GM19372 (cell line): Measurements from ENCODE around the gene TECPR1.
A peak's percentile ranks its signal among the peaks of the same experiment; 100 is the strongest.

ENCODE experiments used
- ATAC-seq: cut with Tn5 transposase; IDR thresholded peaks from one replicate; pipeline ENCODE4 v1.9.1; 2021; ENCODE audit warnings: mild to moderate bottlenecking, low read depth, moderate library complexity; ENCODE audit not compliant: unreplicated experiment

Gene TECPR1

GRCh38 chr7:98170966-98171365 is 81.1 kb downstream of the TECPR1 start:
- ATAC-seq, result no peak

DNA sequence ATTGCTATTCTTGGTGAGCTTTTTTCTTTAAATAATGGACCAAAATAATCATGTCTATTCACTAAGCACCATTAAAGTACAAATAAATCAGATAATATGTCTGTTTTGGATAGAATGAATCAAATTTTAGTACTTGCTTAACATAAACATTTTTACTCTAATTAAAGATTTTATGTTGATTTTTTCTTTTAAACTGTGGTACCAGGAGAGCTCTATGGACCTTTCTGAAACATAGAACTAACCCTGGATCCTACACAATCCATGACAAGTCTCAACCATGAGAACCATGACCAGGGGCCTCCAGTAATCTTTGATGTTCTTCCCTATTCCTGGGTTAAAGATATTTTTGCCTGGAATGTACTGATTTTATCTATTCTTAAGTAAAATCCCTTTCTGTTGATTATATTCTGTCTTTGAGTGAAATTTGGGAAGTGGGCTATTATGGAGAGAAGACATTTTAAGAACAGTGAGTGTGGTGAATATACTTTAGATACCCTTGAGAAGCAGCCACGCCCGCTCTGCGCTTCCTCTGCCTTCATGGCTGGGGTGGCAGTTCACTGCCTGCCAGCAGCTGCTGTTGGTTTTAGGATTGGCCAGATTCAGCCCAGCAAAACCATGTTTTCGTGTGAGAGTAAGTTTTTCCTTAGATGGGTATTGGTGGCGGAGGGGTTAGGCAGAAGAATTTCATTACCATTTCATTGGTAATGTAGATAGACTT is 83.0 kb downstream of the TECPR1 start:
- no peak for ATAC-seq

DNA sequence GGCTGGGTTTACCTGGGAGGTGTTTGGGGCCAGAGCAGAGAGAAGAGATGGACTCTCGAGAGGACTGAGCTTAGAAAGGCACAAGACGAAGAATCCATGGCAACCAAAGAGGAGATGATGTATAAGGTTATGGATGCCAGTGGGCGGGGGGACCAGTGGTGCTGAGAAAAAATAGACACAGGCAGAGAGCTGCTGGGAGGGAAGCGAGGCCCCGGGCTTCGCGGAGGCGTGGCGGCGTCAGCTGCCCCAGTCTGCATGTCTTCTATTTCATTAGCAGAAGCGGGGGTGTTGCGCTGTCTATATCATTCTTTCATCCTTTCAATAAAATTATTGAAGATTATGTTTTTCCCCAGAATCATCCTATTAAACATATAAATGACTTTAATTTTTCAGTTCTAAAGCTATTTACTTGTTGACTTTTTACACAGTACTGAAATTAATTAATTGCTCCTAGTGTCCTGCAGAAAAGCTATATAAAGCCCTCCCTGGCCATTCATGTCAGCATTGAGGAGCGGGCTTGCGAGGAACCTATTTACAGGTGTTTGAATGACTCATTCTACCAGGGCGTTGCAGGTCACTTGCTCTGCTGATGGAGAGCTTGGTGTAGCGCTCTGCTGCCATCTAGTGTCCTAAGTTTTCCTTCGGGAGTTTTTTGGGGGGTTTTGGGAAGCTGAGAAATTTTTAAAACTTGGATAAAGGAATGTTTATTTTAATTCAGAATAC is 83.7 kb downstream of the TECPR1 start:
- ATAC-seq, result peak; percentile 53

DNA sequence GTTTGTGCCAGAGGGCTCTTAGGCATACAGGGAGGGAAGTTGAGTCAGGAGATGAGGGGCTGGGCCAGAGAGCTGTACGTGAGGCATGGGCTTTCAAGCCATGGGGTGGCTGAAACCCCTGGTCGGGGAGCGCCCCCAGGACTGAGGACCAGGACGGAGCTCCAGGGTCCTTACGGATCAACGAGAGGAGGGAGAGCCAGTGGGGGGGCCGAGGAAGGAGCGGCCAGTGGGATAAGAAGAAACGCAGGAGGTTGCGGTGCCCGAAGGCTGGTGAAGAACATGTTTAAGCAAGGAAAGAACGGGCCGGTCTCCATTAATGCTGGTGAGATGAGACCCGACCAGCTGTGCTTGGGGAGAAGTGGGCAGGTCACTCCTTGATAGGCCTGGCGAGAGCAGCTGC is 84.4 kb downstream of the TECPR1 start:
- no peak for ATAC-seq

DNA sequence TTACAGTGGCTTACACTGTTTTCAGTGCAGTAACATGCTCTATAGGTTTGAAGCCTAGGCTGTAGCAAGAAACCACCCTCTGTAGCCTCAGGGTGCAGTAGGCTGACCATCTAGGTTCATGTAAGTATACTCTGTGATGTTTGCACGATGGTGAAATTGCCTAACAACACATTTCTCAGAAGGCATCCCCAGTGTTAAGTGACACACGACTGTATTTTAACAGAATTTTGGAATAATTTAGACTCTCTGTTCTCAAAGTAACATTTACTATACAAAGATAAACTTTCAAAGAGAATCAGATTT is 85.4 kb downstream of the TECPR1 start:
- no peak for ATAC-seq

DNA sequence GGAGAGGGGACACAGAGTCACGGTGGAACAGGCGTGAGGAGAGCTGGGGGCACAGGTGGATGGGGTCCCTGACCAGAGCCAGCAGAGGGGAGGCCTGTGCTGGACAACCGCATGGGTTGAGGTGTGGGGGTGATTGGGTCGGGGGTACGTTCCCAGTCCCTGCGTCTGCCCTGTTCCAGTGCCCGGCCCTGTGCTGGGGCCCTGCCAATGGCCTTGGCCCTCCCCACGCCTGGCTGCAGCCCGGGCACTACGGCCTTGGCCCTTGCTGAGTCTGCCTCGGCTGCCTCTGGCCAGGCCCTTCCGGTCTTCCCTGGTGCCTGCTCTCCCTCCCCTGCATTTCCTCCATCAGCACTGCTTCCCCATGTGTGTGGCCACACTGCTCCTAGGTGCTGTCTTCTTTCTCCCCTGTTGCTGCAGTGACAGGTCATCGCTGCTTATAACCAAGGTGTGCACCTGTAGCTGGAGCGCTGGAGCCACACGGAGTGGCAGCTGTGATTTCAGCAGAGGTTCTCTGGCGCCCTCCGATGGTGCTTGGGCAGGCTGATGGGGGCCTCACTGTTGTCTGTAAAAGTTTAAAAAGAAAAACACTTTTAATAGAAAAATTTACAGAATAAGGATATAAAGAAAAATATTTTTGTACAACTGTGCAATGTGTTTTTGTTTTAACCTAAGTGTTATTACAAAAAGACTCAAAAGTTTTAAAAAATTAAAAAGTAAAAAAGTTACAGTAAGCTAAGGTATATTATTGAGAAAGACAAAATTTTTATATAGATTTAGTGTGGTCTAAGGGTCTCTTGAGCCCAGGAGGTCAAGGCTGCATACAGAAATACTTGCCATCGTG is 86.0 kb downstream of the TECPR1 start:
- ATAC-seq, result no peak
